PFSK-1 (cell line): Measurements from ENCODE around the gene ARFGAP1.

Experiments
- FOXP2 ChIP-seq: optimal IDR thresholded peaks from 2 replicates; pipeline ENCODE3; 2011; ENCODE audit warnings: borderline replicate concordance, control low read depth, inconsistent platforms; ENCODE audit not compliant: insufficient read depth; ENCODE audit errors: extremely low read length, extremely low read depth
- POLR2AphosphoS5 ChIP-seq: IDR thresholded peaks from 2 replicates; pipeline ENCODE4 v1.6.1; 2012; ENCODE audit warnings: low read depth, mild to moderate bottlenecking, control low read depth, low read length, moderate library complexity
- SIN3A ChIP-seq: IDR thresholded peaks from 2 replicates; pipeline ENCODE4 v1.6.1; 2012; ENCODE audit warnings: mild to moderate bottlenecking, low read length, moderate library complexity, borderline replicate concordance; ENCODE audit not compliant: insufficient read depth
- TAF1 ChIP-seq: IDR thresholded peaks from 2 replicates; pipeline ENCODE4 v1.6.1; 2012; ENCODE audit warnings: low read length, control low read depth, borderline replicate concordance; ENCODE audit not compliant: insufficient read depth
- TF ChIP-seq, protein P1 (sequence below), 2 experiments: IDR thresholded peaks; 2 replicates each; pipeline versions ENCODE4 v1.6.1 to v1.8.0; 2011 to 2012; ENCODE audit warnings: low read depth in 2 of 2, low read length in 2 of 2, control low read depth in 1 of 2, inconsistent platforms in 1 of 2, mild to moderate bottlenecking in 1 of 2, moderate library complexity in 1 of 2; ENCODE audit not compliant: insufficient read depth in 1 of 2

DNA sequence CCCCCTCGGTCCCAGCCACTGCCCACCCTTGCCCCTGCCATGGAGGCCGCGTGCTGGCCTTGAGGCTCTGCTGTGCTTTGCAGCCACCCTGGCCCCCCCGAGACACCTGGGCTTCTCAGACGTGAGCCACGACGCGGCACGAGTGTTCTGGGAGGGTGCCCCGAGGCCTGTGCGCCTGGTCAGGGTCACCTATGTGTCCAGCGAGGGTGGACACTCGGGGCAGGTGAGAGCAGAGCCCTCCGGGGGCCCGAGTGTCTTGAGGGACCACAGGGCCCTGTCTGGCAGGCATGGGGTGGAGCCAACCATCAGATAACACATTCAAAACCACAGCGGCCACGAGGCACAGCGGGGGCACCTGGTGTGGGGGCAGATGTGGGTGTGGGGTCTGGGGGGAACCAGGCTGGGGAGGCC lies 39.2 kb downstream of the ARFGAP1 start:
- no peak for TF ChIP-seq POLR2AphosphoS5
- TF ChIP-seq TAF1, result no peak
- TF ChIP-seq SIN3A, result no peak
- TF ChIP-seq, protein P1, sequence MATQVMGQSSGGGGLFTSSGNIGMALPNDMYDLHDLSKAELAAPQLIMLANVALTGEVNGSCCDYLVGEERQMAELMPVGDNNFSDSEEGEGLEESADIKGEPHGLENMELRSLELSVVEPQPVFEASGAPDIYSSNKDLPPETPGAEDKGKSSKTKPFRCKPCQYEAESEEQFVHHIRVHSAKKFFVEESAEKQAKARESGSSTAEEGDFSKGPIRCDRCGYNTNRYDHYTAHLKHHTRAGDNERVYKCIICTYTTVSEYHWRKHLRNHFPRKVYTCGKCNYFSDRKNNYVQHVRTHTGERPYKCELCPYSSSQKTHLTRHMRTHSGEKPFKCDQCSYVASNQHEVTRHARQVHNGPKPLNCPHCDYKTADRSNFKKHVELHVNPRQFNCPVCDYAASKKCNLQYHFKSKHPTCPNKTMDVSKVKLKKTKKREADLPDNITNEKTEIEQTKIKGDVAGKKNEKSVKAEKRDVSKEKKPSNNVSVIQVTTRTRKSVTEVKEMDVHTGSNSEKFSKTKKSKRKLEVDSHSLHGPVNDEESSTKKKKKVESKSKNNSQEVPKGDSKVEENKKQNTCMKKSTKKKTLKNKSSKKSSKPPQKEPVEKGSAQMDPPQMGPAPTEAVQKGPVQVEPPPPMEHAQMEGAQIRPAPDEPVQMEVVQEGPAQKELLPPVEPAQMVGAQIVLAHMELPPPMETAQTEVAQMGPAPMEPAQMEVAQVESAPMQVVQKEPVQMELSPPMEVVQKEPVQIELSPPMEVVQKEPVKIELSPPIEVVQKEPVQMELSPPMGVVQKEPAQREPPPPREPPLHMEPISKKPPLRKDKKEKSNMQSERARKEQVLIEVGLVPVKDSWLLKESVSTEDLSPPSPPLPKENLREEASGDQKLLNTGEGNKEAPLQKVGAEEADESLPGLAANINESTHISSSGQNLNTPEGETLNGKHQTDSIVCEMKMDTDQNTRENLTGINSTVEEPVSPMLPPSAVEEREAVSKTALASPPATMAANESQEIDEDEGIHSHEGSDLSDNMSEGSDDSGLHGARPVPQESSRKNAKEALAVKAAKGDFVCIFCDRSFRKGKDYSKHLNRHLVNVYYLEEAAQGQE (IDR thresholded peaks at IDR 0.05; ENCODE audit: insufficient read depth in 1 of 2, low read depth in 2 of 2, low read length in 2 of 2), result no peak
- TF ChIP-seq FOXP2, result no peak
